GM19023 (cell line): ENCODE data around the gene RFX3.

Experiments used
- ATAC-seq: cut with Tn5 transposase; IDR thresholded peaks from one replicate; pipeline ENCODE4 v1.9.1; 2021; ENCODE audit warnings: mild to moderate bottlenecking, moderate library complexity; ENCODE audit not compliant: unreplicated experiment

The RFX3 gene

GRCh38 chr9:3240656-3241268 lies 285.0 kb downstream of the RFX3 start:
- peak; percentile 90 for ATAC-seq

GRCh38 chr9:3239240-3239639 lies 286.6 kb downstream of the RFX3 start:
- no peak for ATAC-seq

- ATAC-seq, result no peak
Observed at GRCh38 chr9:3238236-3238635, 287.6 kb downstream of the RFX3 start.

- ATAC-seq, result no peak
Observed at GRCh38 chr9:3237121-3237520, 288.7 kb downstream of the RFX3 start.

GRCh38 chr9:3235497-3235896 lies 290.3 kb downstream of the RFX3 start:
- ATAC-seq, result no peak

GRCh38 chr9:3224931-3225330 lies 300.9 kb downstream of the RFX3 start:
- ATAC-seq, result no peak

- ATAC-seq, result no peak
Observed at GRCh38 chr9:3215658-3216057, 310.1 kb downstream of the RFX3 start.

- ATAC-seq, result no peak
Observed at GRCh38 chr9:3214741-3215140, 311.1 kb downstream of the RFX3 start.

GRCh38 chr9:3205421-3206095 lies 320.2 kb downstream of the RFX3 start:
- ATAC-seq, result no peak

- ATAC-seq, result no peak
Observed at GRCh38 chr9:3200331-3200774, 325.4 kb downstream of the RFX3 start.

GRCh38 chr9:3193791-3194190 lies 332.0 kb downstream of the RFX3 start:
- ATAC-seq, result no peak

- no peak for ATAC-seq
Observed at GRCh38 chr9:3191715-3192114, 334.1 kb downstream of the RFX3 start.

GRCh38 chr9:3189113-3189861 lies 336.5 kb downstream of the RFX3 start:
- no peak for ATAC-seq

GRCh38 chr9:3186751-3187150 lies 339.1 kb downstream of the RFX3 start:
- no peak for ATAC-seq

- ATAC-seq, result no peak
Observed at GRCh38 chr9:3181049-3181953, 344.5 kb downstream of the RFX3 start.

GRCh38 chr9:3180696-3181048 lies 345.1 kb downstream of the RFX3 start:
- ATAC-seq, result no peak

GRCh38 chr9:3179711-3180110 lies 346.1 kb downstream of the RFX3 start:
- no peak for ATAC-seq

- ATAC-seq, result no peak
Observed at GRCh38 chr9:3177936-3178335, 347.9 kb downstream of the RFX3 start.

GRCh38 chr9:3177146-3177761 lies 348.5 kb downstream of the RFX3 start:
- no peak for ATAC-seq

GRCh38 chr9:3173374-3173773 lies 352.4 kb downstream of the RFX3 start:
- no peak for ATAC-seq

GRCh38 chr9:3170819-3171218 lies 355.0 kb downstream of the RFX3 start:
- ATAC-seq, result no peak
